Left kidney (tissue), 2 donors: Measurements from ENCODE around the gene ZNF770. TPM values are rescaled to one million over a fixed set of nuclear protein-coding genes. Genes with fewer than 3 reads are reported as not detected.
A peak's percentile ranks its signal among the peaks of the same experiment; 100 is the strongest.
"Not testable (repeated sequence)": the region's sequence is repeated elsewhere in the genome, so short reads cannot be mapped to it uniquely, and the experiment has no call there.

Experiments
- DNase-seq: peaks from one replicate; pipeline ENCODE4 v3.0.0-alpha.2; 2013
- polyA plus RNA-seq: library from polyadenylated mRNA; unstranded; fragments of 120-200 nt; gene quantifications from one replicate; pipeline ENCODE4 v1.2.1, GENCODE V29; 2013; ENCODE audit not compliant: insufficient read length

The ZNF770 gene
- polyA plus RNA-seq, 1 donor: 82.0 TPM

GRCh38 chr15:34984889-34985630 lies 3.0 kb downstream of the ZNF770 start:
- DNase-seq: no peak

- no peak for DNase-seq
Observed at GRCh38 chr15:34976743-34977142, 11.3 kb downstream of the ZNF770 start.

DNA sequence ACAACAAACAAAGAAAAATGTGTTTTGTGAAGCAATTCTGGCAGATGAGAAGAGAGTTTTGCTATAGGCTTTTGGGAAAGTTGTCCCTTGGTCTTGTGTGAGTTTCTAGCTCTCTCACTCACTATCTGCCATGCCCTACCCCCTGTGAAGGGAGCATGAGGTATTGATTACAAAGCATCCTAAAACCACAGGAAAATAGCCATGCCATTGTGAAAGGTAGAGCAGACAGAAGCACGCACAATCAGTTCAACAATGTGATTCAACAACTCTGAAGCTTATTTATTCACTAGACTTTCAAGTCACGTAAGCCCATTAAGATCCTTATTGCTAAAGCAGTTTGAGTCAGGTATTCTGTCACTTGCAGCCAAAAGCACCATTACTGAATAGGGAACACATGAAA lies 12.0 kb downstream of the ZNF770 start:
- no peak for DNase-seq

- DNase-seq: no peak
Observed at GRCh38 chr15:34973512-34973911, 14.6 kb downstream of the ZNF770 start.

GRCh38 chr15:34970098-34970643 lies 17.9 kb downstream of the ZNF770 start:
- DNase-seq: not testable (repeated sequence)

GRCh38 chr15:34969340-34970097 lies 18.6 kb downstream of the ZNF770 start, which contains the start of gene AQR:
TSS of gene AQR (minus strand) at chr15:34969742. CDS start at chr15:34969613, 129 bp downstream.
- peak; percentile 97 for DNase-seq

DNA sequence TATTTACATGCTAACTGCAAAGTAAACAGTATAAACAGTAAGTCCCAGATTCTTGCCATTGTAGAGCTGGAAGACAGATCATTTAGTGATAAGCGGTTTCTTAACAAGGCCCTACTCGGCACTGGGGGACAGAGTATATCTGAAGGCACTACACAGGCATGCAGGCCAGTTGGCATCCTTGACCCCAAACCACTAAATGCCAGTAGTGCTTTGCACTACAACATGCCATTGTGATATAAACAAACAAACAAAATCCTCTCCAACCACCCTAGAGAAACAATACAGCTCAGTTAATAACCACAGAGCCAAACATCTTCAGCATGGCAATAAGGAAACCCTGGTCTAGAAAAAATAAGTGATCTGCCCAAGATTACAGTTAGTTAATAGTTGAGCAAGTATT lies 23.8 kb downstream of the ZNF770 start:
- DNase-seq: no peak

GRCh38 chr15:34953851-34954250 lies 34.2 kb downstream of the ZNF770 start:
- DNase-seq: no peak

DNA sequence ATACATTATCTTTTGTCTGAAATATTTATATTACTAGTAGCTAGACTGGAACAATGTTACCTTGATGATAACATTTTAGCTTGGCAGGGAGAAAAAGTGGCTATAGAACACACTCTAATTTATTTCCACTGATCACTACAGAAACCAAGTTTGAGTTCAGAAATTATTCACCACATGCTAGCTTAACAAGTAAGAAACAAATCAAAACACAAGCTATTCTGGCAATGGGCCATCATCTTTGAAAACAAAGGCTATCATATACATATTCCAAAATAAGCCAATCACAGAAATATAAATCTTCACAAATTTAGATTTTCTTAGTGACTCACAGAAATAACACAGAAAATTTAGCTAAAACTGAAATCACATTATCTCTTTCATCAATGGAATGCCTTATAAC lies 35.6 kb downstream of the ZNF770 start:
- no peak for DNase-seq

DNA sequence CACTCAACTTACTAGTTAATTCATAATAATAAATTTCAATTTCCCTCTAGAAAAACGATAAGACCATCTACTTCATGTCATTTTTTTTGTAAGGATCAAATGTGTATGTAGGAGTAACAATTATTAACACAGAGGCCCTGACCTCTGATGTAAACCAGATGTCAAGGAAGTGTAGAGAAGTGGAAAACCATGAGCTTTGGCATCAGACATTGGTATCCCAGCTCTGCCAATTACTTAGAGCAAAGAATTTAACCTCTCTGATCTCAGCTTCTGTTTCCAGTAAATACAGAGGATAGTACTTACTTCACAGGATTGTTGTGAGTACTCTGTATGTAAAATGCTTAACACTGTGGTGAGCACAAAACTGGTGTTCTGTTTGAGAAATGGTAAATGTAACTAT lies 36.1 kb downstream of the ZNF770 start:
- no peak for DNase-seq

DNA sequence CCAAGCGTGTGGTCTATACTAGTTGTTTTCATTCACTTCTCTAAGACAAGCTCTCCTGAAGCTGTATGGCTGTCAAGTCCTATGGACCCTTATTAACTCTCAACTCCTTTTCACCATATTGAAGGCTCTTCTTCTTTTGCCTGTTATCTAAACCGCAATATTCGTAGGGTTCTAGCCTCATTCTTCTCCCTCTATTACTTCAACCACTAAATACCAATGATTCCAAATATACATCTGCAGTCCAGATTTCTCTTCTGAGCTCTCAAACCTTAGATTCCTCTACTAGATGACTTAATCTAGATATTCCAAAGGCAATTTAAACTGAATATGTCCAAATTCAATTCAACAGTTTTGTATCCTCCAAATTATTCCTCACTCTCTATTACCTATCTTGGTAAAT lies 43.2 kb downstream of the ZNF770 start:
- DNase-seq: no peak

GRCh38 chr15:34943711-34944110 lies 44.4 kb downstream of the ZNF770 start:
- DNase-seq: no peak

GRCh38 chr15:34943264-34943663 lies 44.8 kb downstream of the ZNF770 start:
- not testable (repeated sequence) for DNase-seq

DNA sequence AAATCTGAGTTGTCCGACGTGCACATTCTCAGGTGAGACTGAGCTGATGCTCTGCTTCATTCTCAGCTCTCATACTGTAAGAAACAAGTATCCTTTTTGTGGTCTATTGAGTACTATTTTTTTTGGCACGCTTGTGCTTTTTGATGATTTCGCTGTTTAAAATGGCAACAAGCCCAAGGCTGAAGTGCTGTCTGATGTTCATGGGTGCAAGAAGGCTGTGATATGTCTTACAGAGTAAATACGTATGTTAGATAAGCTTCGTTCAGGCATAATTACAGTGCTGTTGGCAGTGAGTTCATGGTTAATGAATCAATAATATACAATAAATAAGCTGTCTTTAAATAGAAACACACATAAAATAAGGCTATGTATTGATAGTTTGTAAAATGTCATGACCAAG lies 45.7 kb downstream of the ZNF770 start:
- no peak for DNase-seq

DNA sequence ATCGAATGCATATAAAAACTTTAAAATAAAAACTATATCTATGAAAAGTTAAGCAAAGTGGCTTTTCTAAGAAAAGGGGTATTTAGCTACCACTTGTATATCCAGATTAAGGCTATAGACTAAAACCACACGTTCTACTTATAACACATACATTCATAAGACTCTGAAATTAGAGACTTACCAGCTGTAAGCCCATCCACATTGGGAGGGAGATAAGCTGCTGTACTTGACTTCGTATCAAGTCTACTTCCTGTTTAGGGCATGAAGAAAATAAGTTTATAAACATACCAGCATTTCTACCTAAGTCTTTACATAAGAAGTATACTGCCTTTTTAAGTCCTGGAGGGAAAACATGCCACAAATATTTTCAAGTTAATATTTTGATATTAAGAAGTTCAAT lies 46.3 kb downstream of the ZNF770 start:
- DNase-seq: no peak

DNA sequence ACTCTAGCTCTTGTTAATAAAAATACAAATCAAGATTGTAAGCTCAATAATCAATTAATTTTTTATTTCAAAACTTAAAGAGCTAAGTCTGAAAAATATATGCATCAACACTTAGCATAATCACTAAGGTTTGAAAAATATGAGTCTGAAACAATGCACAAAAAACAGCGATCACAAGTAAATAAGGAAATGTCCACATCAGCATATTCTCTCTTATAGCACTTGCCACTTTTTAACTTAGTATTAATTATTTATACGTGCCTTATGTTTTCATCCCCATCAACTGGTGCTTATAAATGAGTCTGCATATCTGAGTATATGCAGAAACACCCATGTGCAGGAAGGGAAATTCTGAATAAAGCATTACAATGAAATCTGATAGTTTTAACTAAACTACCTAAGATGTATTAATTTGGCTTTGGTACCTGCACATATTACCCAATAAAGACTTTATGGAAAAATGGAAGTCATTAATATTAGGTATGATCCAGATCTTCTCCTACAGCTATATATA lies 46.8 kb downstream of the ZNF770 start:
- no peak for DNase-seq

DNA sequence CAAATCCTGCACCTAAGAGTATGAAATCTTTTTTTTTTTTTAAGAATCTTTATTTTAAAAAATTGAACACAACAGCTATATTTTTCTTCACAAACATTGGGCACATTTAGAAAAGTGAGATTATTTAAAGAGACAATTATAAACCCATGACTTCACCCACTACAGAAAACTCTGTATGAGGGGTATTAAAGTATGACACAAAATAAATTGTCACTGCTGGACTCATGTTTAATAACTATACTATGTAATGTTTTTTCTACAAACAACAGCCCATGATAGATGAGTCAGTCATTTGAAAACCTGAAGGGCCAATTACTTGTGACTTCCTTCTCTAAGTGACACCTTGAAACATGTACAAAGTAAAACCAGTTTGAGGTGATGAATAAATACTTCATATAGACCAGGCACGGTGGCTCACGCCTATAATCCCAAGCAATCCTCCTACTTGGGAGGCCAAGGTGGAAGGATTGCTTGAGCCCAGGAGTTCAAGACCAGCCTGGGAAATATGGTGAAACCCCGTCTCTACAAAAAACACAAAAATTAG lies 54.6 kb downstream of the ZNF770 start:
- DNase-seq: no peak

DNA sequence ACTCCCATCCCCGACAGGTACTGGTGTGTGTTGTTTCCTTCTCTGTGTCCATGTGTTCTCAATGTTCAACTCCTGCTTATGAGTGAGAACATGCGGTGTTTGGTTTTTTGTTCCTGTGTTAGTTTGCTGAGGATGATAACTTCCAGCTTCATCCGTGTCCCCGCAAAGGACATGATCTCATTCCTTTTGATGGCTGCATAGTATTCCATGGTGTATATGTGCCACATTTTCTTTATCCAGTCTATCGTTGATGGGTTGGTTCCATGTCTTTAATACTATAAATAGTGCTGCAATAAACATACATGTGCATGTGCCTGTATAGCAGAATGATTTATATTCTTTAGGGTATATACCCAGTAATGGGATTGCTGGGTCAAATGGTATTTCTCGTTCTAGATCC lies 59.7 kb downstream of the ZNF770 start:
- not testable (repeated sequence) for DNase-seq
